HepG2 (cell line): ENCODE measurements around the gene COL4A3. TPM values are rescaled to one million over a fixed set of nuclear protein-coding genes. Genes with fewer than 3 reads are reported as not detected.

Experiments used
- ATAC-seq: fragments of 200-7000 bp; cut with Tn5 transposase; 3 replicates; pipeline ENCODE4 v1.9.1; 2020; ENCODE audit warnings: mild to moderate bottlenecking, moderate library complexity
- BruUV-seq: library from RNA; stranded (reverse); fragments of 400-500 nt; replicated peaks from 2 replicates; lab custom pipeline; 2021; lab: Mats Ljungman, UMichigan
- CTCF ChIA-PET: fragments of 300-600 bp; formaldehyde crosslinking; extraction: SDS; loops from one replicate; lab custom pipeline; 2021; ENCODE audit warnings: low total read pairs, inconsistent platforms, low intra/inter-chr PET ratio; lab: Yijun Ruan, JAX
- POLR2A ChIA-PET: fragments of 350-600 bp; sonication (Branson Sonifier 250); formaldehyde crosslinking; loops from one replicate; lab custom pipeline; 2020; ENCODE audit warnings: antibody characterized with exemption, inconsistent platforms; lab: Yijun Ruan, JAX
- DNase-seq: peaks from one replicate; pipeline ENCODE4 v3.0.0-alpha.2; 2015; ENCODE audit warnings: low spot score
- FAIRE-seq: peaks from 3 replicates; lab custom pipeline; 2011; peaks lifted over from hg19 to GRCh38; lab: Jason Lieb, UNC
- H2AFZ ChIP-seq: one replicate; pipeline ENCODE4 v1.6.1; 2011; ENCODE audit warnings: low read length, inconsistent platforms
- H3K27ac ChIP-seq: fragments of 300-600 bp; 3 replicates; pipeline ENCODE4 v1.8.0; 2011; ENCODE audit warnings: mixed run types, mild to moderate bottlenecking, mixed read lengths, low read length, inconsistent platforms; ENCODE audit not compliant: insufficient read depth; ENCODE audit errors: extremely low read length
- H3K27me3 ChIP-seq, 2 experiments: fragments of 200-600 bp in 1 of 2; 2 replicates in 1 of 2; 3 replicates in 1 of 2; pipeline versions ENCODE4 v1.6.0 to v1.8.0; 2011; ENCODE audit warnings: low read length in 2 of 2, mild to moderate bottlenecking in 2 of 2, moderate library complexity in 2 of 2, inconsistent platforms in 1 of 2; ENCODE audit not compliant: insufficient read depth in 2 of 2, control insufficient read depth in 1 of 2
- H3K36me3 ChIP-seq, 2 experiments: fragments of 200-600 bp in 1 of 2; replicated peaks in 1 of 2; 2 replicates in 1 of 2; 3 replicates in 1 of 2; pipeline versions ENCODE4 v1.5.1 to v1.8.0; 2011; ENCODE audit warnings: low read length in 2 of 2, inconsistent platforms in 1 of 2; ENCODE audit not compliant: insufficient read depth in 2 of 2, control insufficient read depth in 1 of 2
- H3K4me1 ChIP-seq: 2 replicates; pipeline ENCODE4 v1.5.1; 2012; ENCODE audit warnings: low read length, inconsistent platforms; ENCODE audit not compliant: insufficient read depth
- H3K4me2 ChIP-seq: 2 replicates; pipeline ENCODE4 v1.6.0; 2011; ENCODE audit warnings: low read depth, low read length, inconsistent platforms
- H3K4me3 ChIP-seq, 3 experiments: fragments of 200-600 bp in 1 of 3; sonication (generic), shearing (Covaris generic) in 1 of 3; replicated peaks in 1 of 3; 2 replicates each; pipeline ENCODE4 v1.5.1; 2011 to 2016; ENCODE audit warnings: low read length in 3 of 3, inconsistent platforms in 2 of 3, low read depth in 2 of 3, mild to moderate bottlenecking in 2 of 3, control low read depth in 1 of 3, mixed read lengths in 1 of 3; ENCODE audit not compliant: insufficient read depth in 1 of 3
- H3K79me2 ChIP-seq: one replicate; pipeline ENCODE4 v1.6.1; 2011; ENCODE audit warnings: low read length, inconsistent platforms; ENCODE audit not compliant: insufficient read depth
- H3K9ac ChIP-seq: 2 replicates; pipeline ENCODE4 v1.6.0; 2011; ENCODE audit warnings: mild to moderate bottlenecking, low read depth, low read length, inconsistent platforms; ENCODE audit not compliant: insufficient read depth
- H3K9me3 ChIP-seq: 2 replicates; pipeline ENCODE4 v1.5.1; 2012; ENCODE audit warnings: mild to moderate bottlenecking, low read length
- H4K20me1 ChIP-seq: 2 replicates; pipeline ENCODE4 v1.6.0; 2011; ENCODE audit warnings: inconsistent platforms, mild to moderate bottlenecking, low read length, moderate library complexity; ENCODE audit not compliant: insufficient read depth
- ATRX ChIP-seq: sonication (generic); formaldehyde crosslinking; IDR thresholded peaks from 2 replicates; pipeline ENCODE4 v1.4.0; 2020; ENCODE audit warnings: missing genetic modification reagents, borderline replicate concordance
- LCORL ChIP-seq, 2 experiments: fragments of 450-650 bp in 1 of 2; sonication (generic) in 1 of 2; formaldehyde crosslinking in 1 of 2; IDR thresholded peaks; 2 replicates each; pipeline versions ENCODE4 v1.5.0 to v1.6.1; 2017 to 2020; ENCODE audit warnings: antibody characterized with exemption in 1 of 2, missing genetic modification reagents in 1 of 2
- PAF1 ChIP-seq: IDR thresholded peaks from 2 replicates; pipeline ENCODE4 v1.6.1; 2016; ENCODE audit warnings: missing genetic modification reagents, missing compliant biosample characterization
- TBL1XR1 ChIP-seq: fragments of 150-350 bp; IDR thresholded peaks from 2 replicates; pipeline ENCODE4 v1.6.1; 2014; ENCODE audit warnings: borderline replicate concordance, low read length; ENCODE audit not compliant: partially characterized antibody
- TGIF2 ChIP-seq: IDR thresholded peaks from 2 replicates; pipeline ENCODE4 v1.6.1; 2016; ENCODE audit warnings: control low read depth, missing compliant biosample characterization
- TMF1 ChIP-seq: sonication (generic); formaldehyde crosslinking; IDR thresholded peaks from 2 replicates; pipeline ENCODE4 v1.8.1; 2022; ENCODE audit warnings: low read depth, missing genetic modification reagents
- ZNF614 ChIP-seq: IDR thresholded peaks from 2 replicates; pipeline ENCODE4 v1.6.1; 2018; ENCODE audit warnings: missing biosample characterization, missing genetic modification reagents, inconsistent platforms, borderline replicate concordance
- whole genome bisulfite sequencing: methylation state at CpG from one replicate; pipeline ENCODE4 v1.1.6; 2017; ENCODE audit warnings: low lambda C conversion rate; 5-methylcytosine and 5-hydroxymethylcytosine counted together
- in situ Hi-C: cut with HindIII; loops from 2 replicates; pipeline ENCODE4 v1.10.0; 2017; ENCODE audit warnings: low pct_unique_long_range_greater_than_20kb; ENCODE audit not compliant: extremely low pct_ligation_motif_present
- intact Hi-C: fragments of 100-400 bp; cut with micrococcal nuclease; formaldehyde crosslinking; loops from one replicate; pipeline ENCODE4 v1.10.0; 2022; ENCODE audit not compliant: unreplicated experiment
- polyA plus RNA-seq, 8 experiments: library from polyadenylated mRNA; depleted of rRNA in 3 of 8; stranded (reverse) in 7 of 8; unstranded in 1 of 8; fragments of >200 nt; fragmentation: Illumina TruSeq in 4 of 8; extraction: Trizol in 4 of 8; gene quantifications; 2 replicates each; pipeline versions ENCODE4 v1.2.1 to v1.2.3, GENCODE V29; 2011 to 2016; ENCODE audit warnings: low read depth in 4 of 8, missing spikeins in 1 of 8, mixed read lengths in 1 of 8; ENCODE audit not compliant: insufficient read depth in 1 of 8
- total RNA-seq, 5 experiments: library from RNA; depleted of rRNA; stranded (reverse); fragments of >200 nt; fragmentation: Illumina TruSeq; extraction: Trizol; gene quantifications; 2 replicates each; pipeline ENCODE4 v1.2.3, GENCODE V29; 2016; ENCODE audit warnings: low read depth in 1 of 5
- TF ChIP-seq, protein P1 (sequence below): sonication (generic); formaldehyde crosslinking; IDR thresholded peaks from 2 replicates; pipeline ENCODE4; 2020; ENCODE audit warnings: missing genetic modification reagents, mild to moderate bottlenecking, borderline replicate concordance
- TF ChIP-seq, protein P2 (sequence below): sonication (generic); formaldehyde crosslinking; IDR thresholded peaks from 2 replicates; pipeline ENCODE4 v1.4.0; 2020; ENCODE audit warnings: missing genetic modification reagents

COL4A3 gene
- total and polyA plus RNA-seq, 2 of the 13 experiments (the other 11 are each of a cell fraction or from before 2014, with no cell fraction given) = 0.02 TPM; not detected in 1

DNA sequence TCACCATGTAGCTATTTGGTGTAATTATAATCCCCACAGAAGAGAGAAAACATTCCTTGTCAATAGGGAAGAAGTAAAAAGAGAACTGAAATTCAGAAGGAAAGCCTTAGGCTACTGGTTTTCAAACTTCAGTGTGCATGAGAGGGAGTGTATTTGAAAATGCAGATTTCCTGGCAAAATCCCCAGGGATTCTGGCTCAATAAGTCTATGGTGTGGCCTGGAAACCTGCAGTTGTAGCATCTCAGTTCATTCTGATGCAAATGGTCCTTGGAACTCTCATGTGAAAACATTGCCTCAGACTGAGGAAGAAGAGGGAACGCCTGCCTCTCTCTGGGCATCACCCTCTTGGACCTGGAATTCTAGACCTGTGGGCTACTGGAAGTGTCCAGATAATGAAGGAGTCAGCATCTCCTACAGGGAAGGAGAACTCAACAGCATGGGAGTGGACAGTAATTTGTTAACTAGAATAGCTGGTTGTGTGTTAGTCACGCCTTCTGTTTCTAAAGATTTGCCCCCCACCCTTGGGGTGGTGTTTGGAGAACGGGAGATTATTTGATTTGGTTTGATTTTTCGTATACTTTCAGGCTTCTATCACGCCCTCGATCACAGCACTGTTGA, 21.3 kb downstream of the COL4A3 start (continued):
- TF ChIP-seq ATRX (CRISPR knock-in tag) = no peak
- no peak for TF ChIP-seq PAF1 (CRISPR knock-in tag)
- TF ChIP-seq TBL1XR1 = no peak
- no peak for TF ChIP-seq LCORL (IDR thresholded peaks at IDR 0.05)
- TF ChIP-seq LCORL (CRISPR knock-in tag; IDR thresholded peaks at IDR 0.05) = no peak

DNA sequence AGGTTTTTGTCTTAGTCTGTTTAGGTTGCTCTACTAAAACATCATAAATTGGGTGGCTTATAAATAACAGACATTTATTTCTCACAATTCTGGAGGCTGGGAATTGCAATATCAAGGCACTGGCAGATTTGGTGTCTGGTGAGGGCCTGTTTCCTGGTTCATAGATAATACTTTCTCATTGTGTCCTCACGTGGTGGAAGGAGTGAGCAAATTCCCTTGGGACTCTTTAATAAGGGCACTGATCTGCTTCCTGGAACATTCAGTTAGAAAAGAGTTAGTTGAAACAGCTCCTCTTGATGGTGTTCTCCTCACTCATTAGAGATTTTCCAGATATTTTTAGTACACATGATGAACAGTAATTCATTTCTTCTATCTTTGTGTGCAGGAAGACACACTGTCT, 22.3 kb downstream of the COL4A3 start:
- intact Hi-C loops = no loop called here
- WGBS = 0% methylated on average over 1 of the region's 1 CpG
- no peak for DNase-seq

More for the DNA sequence above, 22.3 kb downstream of the COL4A3 start:
- H3K36me3 ChIP-seq = no peaks in the 10 kb centered on the region
- POLR2A ChIA-PET = no interaction called here
- no peak overlapping the region for H3K4me2 ChIP-seq
- H3K27me3 ChIP-seq = no peaks in the 10 kb centered on the region
- no peaks in the 10 kb centered on the region for H3K79me2 ChIP-seq
- no peak for TF ChIP-seq TMF1 (CRISPR knock-in tag)
- TF ChIP-seq TGIF2 (CRISPR knock-in tag) = no peak
- no peak for TF ChIP-seq ZNF614 (CRISPR knock-in tag)
- TF ChIP-seq, protein P1, sequence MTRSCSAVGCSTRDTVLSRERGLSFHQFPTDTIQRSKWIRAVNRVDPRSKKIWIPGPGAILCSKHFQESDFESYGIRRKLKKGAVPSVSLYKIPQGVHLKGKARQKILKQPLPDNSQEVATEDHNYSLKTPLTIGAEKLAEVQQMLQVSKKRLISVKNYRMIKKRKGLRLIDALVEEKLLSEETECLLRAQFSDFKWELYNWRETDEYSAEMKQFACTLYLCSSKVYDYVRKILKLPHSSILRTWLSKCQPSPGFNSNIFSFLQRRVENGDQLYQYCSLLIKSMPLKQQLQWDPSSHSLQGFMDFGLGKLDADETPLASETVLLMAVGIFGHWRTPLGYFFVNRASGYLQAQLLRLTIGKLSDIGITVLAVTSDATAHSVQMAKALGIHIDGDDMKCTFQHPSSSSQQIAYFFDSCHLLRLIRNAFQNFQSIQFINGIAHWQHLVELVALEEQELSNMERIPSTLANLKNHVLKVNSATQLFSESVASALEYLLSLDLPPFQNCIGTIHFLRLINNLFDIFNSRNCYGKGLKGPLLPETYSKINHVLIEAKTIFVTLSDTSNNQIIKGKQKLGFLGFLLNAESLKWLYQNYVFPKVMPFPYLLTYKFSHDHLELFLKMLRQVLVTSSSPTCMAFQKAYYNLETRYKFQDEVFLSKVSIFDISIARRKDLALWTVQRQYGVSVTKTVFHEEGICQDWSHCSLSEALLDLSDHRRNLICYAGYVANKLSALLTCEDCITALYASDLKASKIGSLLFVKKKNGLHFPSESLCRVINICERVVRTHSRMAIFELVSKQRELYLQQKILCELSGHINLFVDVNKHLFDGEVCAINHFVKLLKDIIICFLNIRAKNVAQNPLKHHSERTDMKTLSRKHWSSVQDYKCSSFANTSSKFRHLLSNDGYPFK = no peak
- TF ChIP-seq, protein P2, sequence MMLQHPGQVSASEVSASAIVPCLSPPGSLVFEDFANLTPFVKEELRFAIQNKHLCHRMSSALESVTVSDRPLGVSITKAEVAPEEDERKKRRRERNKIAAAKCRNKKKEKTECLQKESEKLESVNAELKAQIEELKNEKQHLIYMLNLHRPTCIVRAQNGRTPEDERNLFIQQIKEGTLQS = no peak
- in situ Hi-C loops = no loop called here
- H4K20me1 ChIP-seq = no peaks in the 10 kb centered on the region
- CTCF ChIA-PET = no interaction called here
- ATAC-seq (no peak), FAIRE-seq (no peak)
- no peak overlapping the region for H3K9ac ChIP-seq
- H3K4me1 ChIP-seq = peaks cover 7% of the 10 kb centered on the region
- BruUV-seq = no TSS peak
- H3K4me3 ChIP-seq = no peak overlapping the region
- no peak overlapping the region for H3K27ac ChIP-seq
- no peak overlapping the region for H2AFZ ChIP-seq
- no peaks in the 10 kb centered on the region for H3K9me3 ChIP-seq
